ENCODE results near the gene GABRB1. TPM values are rescaled to one million over a fixed set of nuclear protein-coding genes. Genes with fewer than 3 reads are reported as not detected.

Gene GABRB1
- total and polyA plus RNA-seq, 2 donors (not counting 1 experiment from before 2014, with no cell fraction given) = not detected

DNA sequence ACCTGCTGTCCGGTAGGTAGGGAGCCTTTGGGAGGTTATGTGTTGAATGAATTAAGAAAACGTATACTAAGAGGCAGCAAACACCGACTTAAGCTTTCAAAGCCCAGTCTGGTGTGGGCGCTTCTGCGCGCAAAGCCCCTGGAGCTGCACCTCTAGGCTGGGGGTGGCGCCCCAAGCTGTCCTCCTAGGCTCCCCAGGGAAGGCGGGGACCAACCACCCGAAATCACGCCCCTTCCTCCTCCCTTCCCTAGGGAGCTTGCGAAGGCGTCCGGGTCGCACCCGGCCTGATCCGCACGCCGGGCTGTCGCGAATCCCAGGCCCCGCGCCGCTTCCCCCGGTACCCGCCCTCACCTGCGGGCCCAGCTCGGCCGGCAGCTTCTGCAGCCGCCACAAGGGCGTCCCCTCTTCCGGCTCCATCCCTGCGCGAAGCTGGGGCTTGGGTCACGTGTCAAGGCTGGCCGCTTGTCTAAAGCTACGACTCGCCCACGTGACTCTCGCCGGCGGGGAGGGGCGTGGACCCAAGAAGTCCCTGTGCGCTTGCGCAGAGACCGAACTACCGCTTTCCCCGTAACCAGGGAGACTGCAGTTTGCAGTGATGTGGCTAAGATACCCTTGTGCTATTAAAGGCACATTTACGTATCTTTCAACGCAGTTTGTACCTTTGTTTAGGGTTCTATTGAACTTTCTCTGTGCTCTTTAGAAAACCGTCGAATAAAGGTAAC is 432.0 kb downstream of the GABRB1 start, which contains the start of gene COMMD8:
Gene COMMD8, minus strand, starts transcription at position 468 of the 722 bp plus-strand sequence. Its CDS starts 51 bp downstream, at position 417.
- Mint-ChIP-seq H3K4me1 (peaks cover 53% of the 10 kb centered on the region), H3K4me3 (peak within 1 kb of the TSS; percentile 91), H3K9me3 (ENCODE audit: insufficient read depth) (no peaks in the 10 kb centered on the region), H3K27me3 (no peaks in the 10 kb centered on the region), H3K27ac (peak within 1 kb of the TSS; percentile 92)
- peaks cover 29% of the 10 kb centered on the region for H3K79me2 ChIP-seq (ENCODE audit: control insufficient read depth, insufficient read depth, low read length)
- no peaks in the 10 kb centered on the region for H3K27me3 ChIP-seq (replicated peaks in 1 of 4; ENCODE audit: control extremely low read depth in 1 of 4, control insufficient read depth in 3 of 4, insufficient read depth in 4 of 4, low read length in 3 of 4)
- no peaks in the 10 kb centered on the region for H3K9me3 ChIP-seq (ENCODE audit: control extremely low read depth in 1 of 3, control insufficient read depth in 2 of 3, insufficient read depth in 1 of 3, low read length in 2 of 3)
- H3K27ac ChIP-seq (ENCODE audit: low read length in 2 of 2) = peak within 1 kb of the TSS; percentile 73 to 96
- ATAC-seq (ENCODE audit: low read depth) (peak; percentile 82), DNase-seq (peak; percentile 99)
- H3K9ac ChIP-seq (ENCODE audit: low read length) = peak within 1 kb of the TSS; percentile 76
- CTCF ChIA-PET = interaction anchor here (0.6 to 2.7 kb wide), 14 partner anchors 9 to 883 kb away, joined by 3 to 44 read pairs (median 4); partner anchors contain the start of gene ATP10D
- H4K20me1 ChIP-seq (ENCODE audit: control insufficient read depth, insufficient read depth, low read length, poor library complexity, severe bottlenecking) = no peaks in the 10 kb centered on the region
- intact Hi-C loops (cut with micrococcal nuclease) = loop anchor here (1.0 to 2.0 kb wide), 7 partner anchors 22 to 1367 kb away; partner anchors contain the start of genes ATP10D, NFXL1, OCIAD1 and SLAIN2
- H3K4me1 ChIP-seq (ENCODE audit: control insufficient read depth in 2 of 2, insufficient read depth in 2 of 2, low read length in 2 of 2) = peaks cover 22 to 27% of the 10 kb centered on the region in 2 donors
- peaks cover 2 to 5% of the 10 kb centered on the region in 2 experiments for H3K36me3 ChIP-seq (replicated peaks in 1 of 2; ENCODE audit: control extremely low read depth in 1 of 2, control insufficient read depth in 1 of 2, extremely low read depth in 1 of 2, insufficient read depth in 2 of 2, low read length in 1 of 2)
- POLR2A ChIA-PET = interaction anchor here (1.0 to 1.5 kb wide), 5 partner anchors 20 to 46 kb away, joined by 3 to 13 read pairs (median 4); partner anchors contain the start of gene ATP10D
- peak within 1 kb of the TSS; percentile 82 for H2AFZ ChIP-seq (ENCODE audit: insufficient read depth, low read depth, low read length, poor library complexity, severe bottlenecking)
- TF ChIP-seq EZH2 (IDR thresholded peaks at IDR 0.05; ENCODE audit: borderline replicate concordance, insufficient read depth, low read depth, low read length, poor library complexity, severe bottlenecking) = no peak
- TF ChIP-seq, protein P1, sequence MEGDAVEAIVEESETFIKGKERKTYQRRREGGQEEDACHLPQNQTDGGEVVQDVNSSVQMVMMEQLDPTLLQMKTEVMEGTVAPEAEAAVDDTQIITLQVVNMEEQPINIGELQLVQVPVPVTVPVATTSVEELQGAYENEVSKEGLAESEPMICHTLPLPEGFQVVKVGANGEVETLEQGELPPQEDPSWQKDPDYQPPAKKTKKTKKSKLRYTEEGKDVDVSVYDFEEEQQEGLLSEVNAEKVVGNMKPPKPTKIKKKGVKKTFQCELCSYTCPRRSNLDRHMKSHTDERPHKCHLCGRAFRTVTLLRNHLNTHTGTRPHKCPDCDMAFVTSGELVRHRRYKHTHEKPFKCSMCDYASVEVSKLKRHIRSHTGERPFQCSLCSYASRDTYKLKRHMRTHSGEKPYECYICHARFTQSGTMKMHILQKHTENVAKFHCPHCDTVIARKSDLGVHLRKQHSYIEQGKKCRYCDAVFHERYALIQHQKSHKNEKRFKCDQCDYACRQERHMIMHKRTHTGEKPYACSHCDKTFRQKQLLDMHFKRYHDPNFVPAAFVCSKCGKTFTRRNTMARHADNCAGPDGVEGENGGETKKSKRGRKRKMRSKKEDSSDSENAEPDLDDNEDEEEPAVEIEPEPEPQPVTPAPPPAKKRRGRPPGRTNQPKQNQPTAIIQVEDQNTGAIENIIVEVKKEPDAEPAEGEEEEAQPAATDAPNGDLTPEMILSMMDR (IDR thresholded peaks at IDR 0.05) = peak; percentile 52
- under 1% methylated on average over 46 of the region's 51 CpGs for WGBS (ENCODE audit: insufficient coverage)
- peak within 1 kb of the TSS; percentile 76 for H3K4me2 ChIP-seq (replicated peaks; ENCODE audit: low read depth, low read length, poor library complexity, severe bottlenecking)
- peak within 1 kb of the TSS; percentile 66 to 89 (median 82) for H3K4me3 ChIP-seq (ENCODE audit: control extremely low read depth in 1 of 5, extremely low read depth in 1 of 5, insufficient read depth in 1 of 5, low read depth in 2 of 5, low read length in 4 of 5)

DNA sequence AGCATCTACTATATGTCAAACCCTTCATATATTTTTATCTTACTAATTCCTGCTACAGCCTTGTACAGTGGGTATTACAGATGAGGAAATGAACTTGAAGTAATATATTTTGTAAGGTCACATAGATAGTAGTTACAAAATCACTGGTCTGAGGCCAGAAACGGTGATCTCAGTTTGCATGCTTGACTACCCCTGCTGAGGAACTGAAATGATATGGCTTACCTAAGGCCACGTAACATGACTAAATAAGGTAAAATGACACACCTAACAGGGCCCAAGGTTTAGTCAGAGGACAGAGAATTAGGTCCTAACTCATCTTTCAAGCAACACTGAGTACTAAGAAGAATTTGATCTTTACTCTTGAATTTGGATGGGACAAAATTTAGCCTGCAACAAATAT is 433.6 kb downstream of the GABRB1 start:
- Mint-ChIP-seq H3K27me3 (no peaks in the 10 kb centered on the region), H3K4me3 (peak overlapping the region; percentile 18), H3K4me1 (peaks cover 49% of the 10 kb centered on the region), H3K9me3 (ENCODE audit: insufficient read depth) (no peaks in the 10 kb centered on the region), H3K27ac (peak overlapping the region; percentile 77)
- no peaks in the 10 kb centered on the region for H3K27me3 ChIP-seq (replicated peaks in 1 of 4; ENCODE audit: control extremely low read depth in 1 of 4, control insufficient read depth in 3 of 4, insufficient read depth in 4 of 4, low read length in 3 of 4)
- no peaks in the 10 kb centered on the region for H3K9me3 ChIP-seq (ENCODE audit: control extremely low read depth in 1 of 3, control insufficient read depth in 2 of 3, insufficient read depth in 1 of 3, low read length in 2 of 3)
- peaks cover 22 to 27% of the 10 kb centered on the region in 2 donors for H3K4me1 ChIP-seq (ENCODE audit: control insufficient read depth in 2 of 2, insufficient read depth in 2 of 2, low read length in 2 of 2)
- H3K36me3 ChIP-seq (replicated peaks in 1 of 2; ENCODE audit: control extremely low read depth in 1 of 2, control insufficient read depth in 1 of 2, extremely low read depth in 1 of 2, insufficient read depth in 2 of 2, low read length in 1 of 2) = no peaks in the 10 kb centered on the region
- WGBS (ENCODE audit: insufficient coverage) = no CpG with 5 or more reads among the region's 2 CpGs
- peak overlapping the region; percentile 73 to 96 for H3K27ac ChIP-seq (ENCODE audit: low read length in 2 of 2)
- TF ChIP-seq, protein P1 (IDR thresholded peaks at IDR 0.05) = no peak
- H2AFZ ChIP-seq (ENCODE audit: insufficient read depth, low read depth, low read length, poor library complexity, severe bottlenecking) = no peak overlapping the region
- ATAC-seq (ENCODE audit: low read depth) = peak; percentile 13
- H3K4me3 ChIP-seq (ENCODE audit: control extremely low read depth in 1 of 5, extremely low read depth in 1 of 5, insufficient read depth in 1 of 5, low read depth in 2 of 5, low read length in 4 of 5) = no peak overlapping the region
- H3K9ac ChIP-seq (ENCODE audit: low read length) = no peak overlapping the region
- peaks cover 29% of the 10 kb centered on the region for H3K79me2 ChIP-seq (ENCODE audit: control insufficient read depth, insufficient read depth, low read length)
- H4K20me1 ChIP-seq (ENCODE audit: control insufficient read depth, insufficient read depth, low read length, poor library complexity, severe bottlenecking) = no peaks in the 10 kb centered on the region
- intact Hi-C loops (cut with micrococcal nuclease) = no loop called here
- POLR2A ChIA-PET = no interaction called here
- CTCF ChIA-PET = interaction anchor here (2.7 kb wide), 1 partner anchor 19 kb away, joined by 44 read pairs; the partner anchor contains the start of gene ATP10D
- peak; percentile 81 for DNase-seq
- no peak overlapping the region for H3K4me2 ChIP-seq (replicated peaks; ENCODE audit: low read depth, low read length, poor library complexity, severe bottlenecking)

Data from B cell (primary cell).